Parathyroid adenoma (tissue), 2 donors: ENCODE measurements around the gene RIC3.

Experiments used
- H2AFZ ChIP-seq: fragments of 300-600 bp; sonication (generic); one replicate; pipeline ENCODE4 v1.7.0; 2017; ENCODE audit warnings: antibody characterized with exemption, mild to moderate bottlenecking
- H3K27ac ChIP-seq: fragments of 300-600 bp; sonication (generic); one replicate; pipeline ENCODE4 v1.7.0; 2017
- H3K27me3 ChIP-seq: fragments of 300-600 bp; sonication (generic); one replicate; pipeline ENCODE4 v1.7.0; 2017; ENCODE audit warnings: low read length; ENCODE audit not compliant: control insufficient read depth, insufficient read depth
- H3K36me3 ChIP-seq: fragments of 300-600 bp; sonication (generic); one replicate; pipeline ENCODE4 v1.7.0; 2017; ENCODE audit warnings: low read length; ENCODE audit not compliant: control insufficient read depth, insufficient read depth
- H3K4me1 ChIP-seq: fragments of 300-600 bp; sonication (generic); one replicate; pipeline ENCODE4 v1.7.0; 2017; ENCODE audit warnings: control low read depth
- H3K4me2 ChIP-seq: fragments of 300-600 bp; sonication (generic); one replicate; pipeline ENCODE4 v1.7.0; 2017; ENCODE audit warnings: low read length
- H3K4me3 ChIP-seq: fragments of 300-600 bp; sonication (generic); one replicate; pipeline ENCODE4 v1.7.0; 2017; ENCODE audit warnings: low read depth, low read length
- H3K79me2 ChIP-seq: fragments of 300-600 bp; sonication (generic); one replicate; pipeline ENCODE4 v1.7.0; 2017; ENCODE audit warnings: control low read depth
- H3K9ac ChIP-seq: fragments of 300-600 bp; sonication (generic); one replicate; pipeline ENCODE4 v1.7.0; 2017; ENCODE audit warnings: mild to moderate bottlenecking
- H3K9me3 ChIP-seq: fragments of 300-600 bp; sonication (generic); one replicate; pipeline ENCODE4 v1.7.0; 2017; ENCODE audit warnings: low read length; ENCODE audit not compliant: control insufficient read depth
- TF ChIP-seq, protein P1 (sequence below): fragments of 300-600 bp; sonication (generic); IDR thresholded peaks from one replicate; pipeline ENCODE4 v1.7.0; 2017; ENCODE audit warnings: antibody characterized with exemption, mild to moderate bottlenecking
- donor health status: primary hyperparathyroidism.

The RIC3 gene

DNA sequence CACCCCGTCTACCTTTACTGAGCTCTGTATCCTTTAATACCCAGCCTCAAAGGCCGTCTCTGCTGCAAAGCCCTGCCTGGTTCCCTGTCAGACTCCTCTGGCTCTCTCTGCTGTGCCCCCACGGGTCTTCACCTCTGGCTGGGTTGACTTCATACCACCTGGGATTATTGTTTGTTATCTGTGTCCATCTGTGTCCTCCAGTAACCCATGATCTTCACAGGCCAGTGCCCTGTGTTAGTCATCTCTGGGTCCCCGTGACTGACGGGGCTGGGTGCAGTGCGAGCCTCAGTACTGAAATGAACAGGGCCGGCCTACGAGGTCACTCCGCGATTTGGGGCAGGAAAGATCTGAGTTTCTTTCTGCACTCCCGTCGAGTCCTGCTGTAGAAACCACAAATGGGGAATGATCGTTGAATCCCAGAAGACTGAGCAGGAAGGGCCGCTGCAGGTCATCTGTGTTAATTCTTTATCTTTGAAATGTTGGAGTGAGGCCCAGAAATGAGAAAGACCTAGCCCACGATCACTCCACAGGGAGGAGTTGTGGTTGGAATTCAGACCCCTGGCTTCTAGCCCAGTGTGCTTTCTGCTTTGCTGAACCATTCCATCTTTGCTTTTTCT is 100.1 kb downstream of the RIC3 start:
- no peaks in the 10 kb centered on the region for H3K79me2 ChIP-seq
- H3K36me3 ChIP-seq, result no peaks in the 10 kb centered on the region
- H3K27me3 ChIP-seq, result no peaks in the 10 kb centered on the region
- peak overlapping the region; percentile 95 for H3K27ac ChIP-seq
- H3K4me3 ChIP-seq, result peak overlapping the region; percentile 36
- peak overlapping the region; percentile 34 for H3K4me2 ChIP-seq
- H3K9me3 ChIP-seq, result no peaks in the 10 kb centered on the region
- H2AFZ ChIP-seq, result peak overlapping the region; percentile 33
- TF ChIP-seq, protein P1, sequence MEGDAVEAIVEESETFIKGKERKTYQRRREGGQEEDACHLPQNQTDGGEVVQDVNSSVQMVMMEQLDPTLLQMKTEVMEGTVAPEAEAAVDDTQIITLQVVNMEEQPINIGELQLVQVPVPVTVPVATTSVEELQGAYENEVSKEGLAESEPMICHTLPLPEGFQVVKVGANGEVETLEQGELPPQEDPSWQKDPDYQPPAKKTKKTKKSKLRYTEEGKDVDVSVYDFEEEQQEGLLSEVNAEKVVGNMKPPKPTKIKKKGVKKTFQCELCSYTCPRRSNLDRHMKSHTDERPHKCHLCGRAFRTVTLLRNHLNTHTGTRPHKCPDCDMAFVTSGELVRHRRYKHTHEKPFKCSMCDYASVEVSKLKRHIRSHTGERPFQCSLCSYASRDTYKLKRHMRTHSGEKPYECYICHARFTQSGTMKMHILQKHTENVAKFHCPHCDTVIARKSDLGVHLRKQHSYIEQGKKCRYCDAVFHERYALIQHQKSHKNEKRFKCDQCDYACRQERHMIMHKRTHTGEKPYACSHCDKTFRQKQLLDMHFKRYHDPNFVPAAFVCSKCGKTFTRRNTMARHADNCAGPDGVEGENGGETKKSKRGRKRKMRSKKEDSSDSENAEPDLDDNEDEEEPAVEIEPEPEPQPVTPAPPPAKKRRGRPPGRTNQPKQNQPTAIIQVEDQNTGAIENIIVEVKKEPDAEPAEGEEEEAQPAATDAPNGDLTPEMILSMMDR, result no peak
- no peak overlapping the region for H3K9ac ChIP-seq
- peaks cover 40% of the 10 kb centered on the region for H3K4me1 ChIP-seq

DNA sequence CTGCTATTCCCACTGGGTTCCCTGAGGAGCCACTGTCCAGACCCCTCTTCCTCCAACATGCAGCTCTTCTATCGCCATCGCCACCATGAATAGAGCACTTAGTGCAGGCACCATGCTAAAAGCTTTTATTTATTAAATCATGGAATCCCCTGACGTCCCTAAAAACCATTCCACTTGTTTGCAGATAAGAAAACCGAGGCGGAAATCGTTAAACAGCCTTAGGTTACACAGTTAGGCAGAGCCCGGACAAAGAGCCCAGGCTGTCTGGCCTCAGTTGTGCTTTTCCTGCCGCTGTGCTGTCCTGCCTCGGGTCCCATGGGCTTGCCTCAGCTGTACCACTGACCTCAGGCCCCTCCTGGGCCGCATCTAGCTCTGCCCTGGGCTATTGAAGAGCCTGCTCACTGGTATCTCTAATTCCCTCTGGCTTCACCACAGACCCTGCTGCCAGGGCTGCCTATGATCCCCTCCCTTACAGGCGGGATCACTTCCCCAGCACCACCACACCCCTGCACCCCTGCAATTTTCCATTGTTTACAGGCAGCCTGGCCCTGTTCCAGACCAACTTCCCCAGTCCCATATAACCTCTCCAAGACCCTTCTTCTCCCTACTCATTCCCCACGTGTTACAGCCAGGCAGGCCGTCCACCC is 100.8 kb downstream of the RIC3 start:
- no peak overlapping the region for H3K9ac ChIP-seq
- TF ChIP-seq, protein P1, result no peak

DNA sequence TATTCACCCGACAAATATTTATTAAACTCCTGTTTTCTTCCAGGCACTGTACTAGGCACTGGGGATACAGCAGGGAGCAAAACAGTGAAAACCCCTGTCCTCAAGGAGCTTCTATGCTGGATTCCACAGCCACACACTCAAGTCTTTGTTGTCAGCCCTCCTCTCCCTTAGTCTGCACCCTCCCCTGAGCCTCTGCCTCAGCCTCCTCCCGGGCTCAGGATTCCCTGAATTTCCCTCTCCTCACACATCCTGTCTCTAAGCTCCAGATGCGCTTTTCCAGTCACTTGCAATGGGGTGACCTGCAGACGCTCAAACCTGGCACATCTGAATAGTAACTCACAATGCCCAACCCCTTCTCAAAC is 101.3 kb downstream of the RIC3 start:
- H3K36me3 ChIP-seq, result no peaks in the 10 kb centered on the region
- no peak overlapping the region for H3K4me2 ChIP-seq
- H3K4me1 ChIP-seq, result peaks cover 47% of the 10 kb centered on the region
- no peak overlapping the region for H2AFZ ChIP-seq
- H3K4me3 ChIP-seq, result no peak overlapping the region
- H3K27me3 ChIP-seq, result no peaks in the 10 kb centered on the region
- TF ChIP-seq, protein P1, result no peak
- no peaks in the 10 kb centered on the region for H3K9me3 ChIP-seq
- peak overlapping the region; percentile 95 for H3K27ac ChIP-seq
- H3K79me2 ChIP-seq, result no peaks in the 10 kb centered on the region
- no peak overlapping the region for H3K9ac ChIP-seq

More for the DNA sequence above, 100.8 kb downstream of the RIC3 start:
- Histone ChIP-seq H3K9me3 (no peaks in the 10 kb centered on the region), H3K27me3 (no peaks in the 10 kb centered on the region), H3K36me3 (no peaks in the 10 kb centered on the region), H3K79me2 (no peaks in the 10 kb centered on the region), H3K4me1 (peaks cover 42% of the 10 kb centered on the region), H3K4me2 (peak overlapping the region; percentile 34), H3K27ac (peak overlapping the region; percentile 95), H2AFZ (peak overlapping the region; percentile 33), H3K4me3 (peak overlapping the region; percentile 36)

DNA sequence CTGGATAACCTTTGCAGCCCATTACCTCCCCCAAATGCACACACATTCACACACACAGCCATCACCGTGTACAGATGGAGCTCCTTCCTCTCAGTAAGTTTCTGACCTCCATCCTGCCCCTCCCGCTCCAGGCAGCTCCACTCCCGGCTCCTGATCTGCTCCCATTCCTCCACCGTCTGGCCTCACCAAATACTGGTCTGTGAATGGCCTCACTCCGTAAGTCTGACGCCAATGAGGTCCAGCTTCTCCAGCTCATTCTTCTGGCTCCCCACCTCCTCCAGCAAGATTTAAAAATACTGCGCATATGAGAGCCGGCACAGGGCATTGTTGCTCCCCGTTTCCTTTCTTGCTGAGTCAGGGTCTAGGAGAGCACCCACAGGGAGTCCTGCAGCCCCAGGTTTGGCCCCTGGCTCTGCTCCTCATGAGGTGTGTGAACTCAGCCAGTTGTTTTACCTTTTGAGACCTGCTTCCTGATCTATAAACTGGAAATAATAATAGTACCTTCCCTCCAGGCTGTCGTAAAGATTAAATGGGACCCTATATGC is 101.8 kb downstream of the RIC3 start:
- Histone ChIP-seq H3K9me3 (no peaks in the 10 kb centered on the region), H3K4me1 (peaks cover 47% of the 10 kb centered on the region), H3K27me3 (no peaks in the 10 kb centered on the region), H3K27ac (peak overlapping the region; percentile 95), H3K9ac (no peak overlapping the region), H3K36me3 (no peaks in the 10 kb centered on the region), H2AFZ (peak overlapping the region; percentile 33), H3K79me2 (no peaks in the 10 kb centered on the region), H3K4me2 (no peak overlapping the region), H3K4me3 (no peak overlapping the region)
- TF ChIP-seq, protein P1, result no peak
